ENCODE results near the gene CIBAR2.

Gene CIBAR2

GRCh38 chr16:85101956-85102630 lies 10.2 kb downstream of the CIBAR2 start:
- no peak for DNase-seq

DNA sequence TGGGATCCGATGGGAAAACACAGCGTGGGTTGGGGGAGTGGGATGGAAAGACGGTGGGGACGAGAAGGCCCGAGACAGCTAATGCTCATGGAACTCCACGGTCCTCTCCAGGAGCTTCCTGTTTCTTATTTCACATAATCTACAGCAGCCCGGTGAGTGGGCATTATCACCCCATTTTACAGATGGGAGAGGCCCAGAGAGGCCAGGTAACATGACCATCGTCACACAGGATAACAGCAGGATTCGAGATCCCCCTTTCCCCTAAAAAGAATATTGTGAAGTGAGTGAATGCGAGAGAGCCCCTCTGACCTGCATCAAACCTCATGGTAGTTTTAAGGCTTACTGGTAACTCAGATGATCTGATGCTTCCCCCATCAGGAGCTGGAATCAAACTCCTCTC lies 12.0 kb downstream of the CIBAR2 start:
- no peak for DNase-seq

DNA sequence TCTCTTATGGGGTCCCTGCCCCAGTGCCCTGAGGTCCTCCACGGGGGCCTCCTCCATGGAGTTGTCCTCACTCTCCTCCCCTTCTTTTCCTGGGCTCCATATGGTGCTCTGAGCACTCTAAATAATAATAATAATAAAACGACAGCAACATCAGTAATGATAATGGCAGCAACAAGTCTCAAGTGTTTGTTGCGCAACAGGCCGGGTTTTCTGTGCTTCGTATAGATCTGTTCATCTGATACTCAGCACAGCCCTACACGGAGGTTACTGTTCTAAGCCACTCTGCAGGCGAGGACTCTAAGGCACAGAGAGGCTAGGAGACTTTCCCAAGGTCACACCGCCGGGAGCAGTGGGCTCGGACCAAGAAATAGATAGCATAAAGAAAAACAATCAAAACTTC lies 13.7 kb downstream of the CIBAR2 start:
- no peak for DNase-seq

DNA sequence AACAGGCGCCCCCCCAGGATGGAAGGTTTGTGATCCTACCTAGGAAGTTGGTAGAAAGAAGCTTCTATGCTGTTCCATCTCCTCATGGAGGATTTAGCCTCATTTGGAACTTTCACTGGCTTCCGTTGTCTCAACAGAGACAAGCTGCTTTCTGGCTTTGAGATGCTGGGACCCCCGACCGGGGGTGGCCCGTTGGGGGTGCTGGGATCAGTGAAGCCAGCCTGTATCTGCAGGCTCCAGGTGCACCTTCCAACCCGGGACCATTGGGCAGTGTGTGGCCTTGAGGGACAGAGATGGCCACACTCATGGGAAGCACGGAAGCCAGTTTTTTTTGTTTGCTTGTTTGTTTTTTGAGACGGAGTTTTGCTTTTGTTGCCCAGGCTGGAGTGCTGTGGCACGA lies 15.4 kb downstream of the CIBAR2 start:
- DNase-seq: no peak

DNA sequence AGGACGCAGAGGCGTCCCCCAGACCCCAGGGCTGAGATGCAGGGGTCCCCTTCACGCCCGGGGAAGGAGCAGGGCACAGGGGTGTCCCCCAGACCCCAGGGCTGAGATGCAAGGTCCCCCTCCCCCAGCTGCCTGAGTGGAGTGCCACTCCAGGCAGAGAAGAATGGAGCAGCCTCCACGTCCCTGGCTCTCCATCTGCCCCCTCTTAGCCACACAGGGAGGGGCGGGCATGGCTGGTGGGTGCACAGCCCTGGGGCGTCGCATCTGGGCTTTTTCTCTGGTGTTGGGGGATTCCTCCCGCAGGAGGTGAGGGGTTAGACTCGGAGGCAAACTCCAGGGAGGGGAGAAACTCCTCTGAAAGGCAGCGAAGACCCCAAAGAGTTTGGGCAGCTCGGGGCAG lies 17.5 kb downstream of the CIBAR2 start:
- DNase-seq: no peak

DNA sequence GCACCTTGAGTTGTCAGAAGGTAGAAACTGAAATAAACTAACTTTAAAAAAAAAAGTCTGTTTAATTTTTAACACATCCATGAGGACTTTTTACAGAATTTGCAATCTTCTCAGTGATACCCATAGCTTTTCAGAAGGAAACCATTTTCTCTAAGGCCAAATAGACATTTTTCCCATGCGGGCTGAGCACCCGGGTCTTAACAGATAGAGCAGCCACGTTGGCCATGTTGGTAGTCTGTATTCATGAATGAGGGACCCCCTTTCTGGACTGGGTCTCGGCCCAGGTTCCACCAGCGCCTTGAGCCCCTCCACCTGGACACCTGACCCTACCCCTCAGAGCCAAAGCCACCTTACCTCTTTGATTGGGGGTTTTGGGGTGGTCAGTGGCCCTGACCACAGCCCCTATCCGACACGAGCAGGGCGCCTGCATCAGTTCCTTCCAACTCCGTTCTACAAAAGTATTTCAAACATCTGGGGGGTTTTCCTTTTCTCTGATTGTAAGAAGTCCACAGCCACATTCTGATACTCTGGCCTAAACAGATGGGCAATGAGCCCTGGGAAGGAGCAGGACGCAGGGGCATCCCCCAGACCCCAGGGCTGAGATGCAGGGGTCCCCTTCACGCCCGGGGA lies 18.0 kb downstream of the CIBAR2 start:
- DNase-seq: no peak

DNA sequence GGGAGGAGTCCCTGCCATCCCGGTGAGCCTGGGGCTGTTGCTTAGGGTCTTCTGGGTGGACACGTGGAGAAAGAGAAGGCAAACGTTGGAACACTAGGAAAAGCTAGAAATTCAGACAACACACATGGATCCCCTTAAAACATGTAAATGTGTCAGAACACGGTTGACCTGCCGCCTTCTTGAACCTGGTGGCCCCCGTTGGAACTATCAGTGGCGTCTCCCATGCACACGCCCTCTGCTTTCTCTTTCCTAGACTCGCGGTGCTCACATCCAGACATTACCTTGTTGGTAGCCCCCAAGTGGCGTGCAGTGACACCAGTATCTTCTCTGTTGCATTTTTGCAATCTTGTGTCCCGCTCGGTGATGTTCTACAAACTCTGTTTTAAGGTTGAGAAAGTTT lies 18.6 kb downstream of the CIBAR2 start:
- DNase-seq: no peak

- no peak for DNase-seq
Observed at GRCh38 chr16:85092851-85093250, 19.4 kb downstream of the CIBAR2 start.

DNA sequence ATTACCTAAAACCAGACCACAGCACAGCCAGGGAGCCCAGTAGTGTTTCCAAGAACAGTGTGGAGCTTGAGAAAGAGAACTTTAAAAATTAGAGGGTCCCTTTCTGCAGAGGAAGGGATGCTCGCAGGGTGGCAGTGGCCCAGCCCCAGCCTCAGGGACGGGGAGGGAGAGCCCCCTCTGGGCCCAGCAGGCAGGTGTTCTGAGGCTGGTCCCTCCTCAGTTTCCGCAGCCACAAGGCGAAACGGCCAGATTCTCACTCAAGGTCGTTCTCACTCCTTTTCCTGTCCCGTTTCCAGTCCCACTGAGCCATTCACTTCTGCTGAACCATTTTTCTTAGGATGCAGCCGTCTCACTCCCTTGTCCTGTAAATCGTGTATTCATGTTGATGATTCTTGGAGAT lies 20.0 kb downstream of the CIBAR2 start:
- DNase-seq: no peak

- no peak for DNase-seq
Observed at GRCh38 chr16:85091522-85091910, 20.8 kb downstream of the CIBAR2 start.

- no peak for DNase-seq
Observed at GRCh38 chr16:85090873-85091521, 21.3 kb downstream of the CIBAR2 start.

DNA sequence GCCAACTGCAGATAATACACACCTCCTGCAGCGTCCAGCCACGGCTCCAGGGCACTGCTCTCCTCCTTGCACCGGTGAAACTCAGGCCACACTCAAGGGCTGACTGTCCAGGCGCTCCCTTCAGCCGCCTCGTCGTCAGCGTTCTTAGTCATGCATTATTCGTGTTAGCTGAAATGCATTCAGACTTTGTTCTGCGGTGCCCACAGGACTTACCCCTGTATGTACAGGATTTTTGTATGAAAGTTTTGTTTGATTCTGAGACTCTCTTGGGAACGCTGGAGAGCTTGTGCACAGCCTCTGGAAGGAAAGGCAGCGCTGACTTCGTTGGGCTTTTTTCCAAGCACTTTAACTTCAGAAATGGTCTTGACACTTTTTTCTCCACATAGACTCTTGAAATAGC lies 22.1 kb downstream of the CIBAR2 start:
- DNase-seq: no peak

DNA sequence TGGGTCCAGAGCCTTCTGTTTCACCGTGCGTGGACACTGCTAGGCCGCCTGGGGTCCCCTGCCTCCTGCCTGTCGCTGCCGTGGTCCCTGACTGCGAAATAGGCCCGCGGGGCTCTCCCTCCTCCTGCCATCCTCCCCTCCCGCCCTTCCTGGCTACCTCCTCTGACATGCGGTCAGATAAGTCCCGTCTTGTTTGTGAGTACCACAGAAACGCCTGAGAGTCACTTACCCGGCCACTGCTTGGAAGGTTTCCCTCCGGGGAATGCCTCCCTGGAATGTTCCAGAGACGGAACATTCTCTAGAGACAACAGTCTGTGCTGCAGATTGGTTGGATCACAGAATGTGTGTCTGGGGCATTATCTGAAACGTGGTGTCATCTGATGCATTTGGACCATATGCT lies 22.7 kb downstream of the CIBAR2 start:
- no peak for DNase-seq

DNA sequence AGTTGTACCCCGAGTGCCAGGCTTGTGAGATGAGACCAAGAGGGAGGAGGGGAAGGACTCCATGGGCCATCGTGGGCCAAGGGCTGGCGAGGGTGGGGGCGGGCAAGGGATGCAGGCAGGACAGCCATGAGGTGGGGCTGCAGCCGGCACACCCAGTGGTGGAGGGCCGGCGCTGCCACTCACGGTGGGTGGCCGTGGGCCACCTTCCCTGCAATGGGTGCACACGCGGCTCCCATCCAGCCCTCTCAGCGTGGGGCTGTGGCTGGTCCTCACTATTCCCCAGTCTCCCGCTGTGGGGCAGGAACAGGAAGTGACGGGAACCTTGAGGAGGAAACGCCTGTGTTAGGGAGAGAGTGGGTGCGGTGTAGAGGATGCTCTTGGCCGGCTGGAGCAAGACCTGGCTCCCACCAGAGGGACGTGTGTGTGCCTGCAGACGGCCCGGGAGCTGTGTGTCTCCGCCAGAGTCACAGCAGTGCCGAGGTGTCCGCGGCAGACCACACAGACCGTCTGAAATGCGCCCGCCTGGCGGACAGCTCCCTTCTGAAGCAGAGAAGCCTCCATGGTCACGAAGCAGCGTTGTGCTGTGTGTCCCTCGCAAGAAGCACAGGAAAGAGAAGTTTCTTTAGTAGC lies 23.6 kb downstream of the CIBAR2 start:
- no peak for DNase-seq

DNA sequence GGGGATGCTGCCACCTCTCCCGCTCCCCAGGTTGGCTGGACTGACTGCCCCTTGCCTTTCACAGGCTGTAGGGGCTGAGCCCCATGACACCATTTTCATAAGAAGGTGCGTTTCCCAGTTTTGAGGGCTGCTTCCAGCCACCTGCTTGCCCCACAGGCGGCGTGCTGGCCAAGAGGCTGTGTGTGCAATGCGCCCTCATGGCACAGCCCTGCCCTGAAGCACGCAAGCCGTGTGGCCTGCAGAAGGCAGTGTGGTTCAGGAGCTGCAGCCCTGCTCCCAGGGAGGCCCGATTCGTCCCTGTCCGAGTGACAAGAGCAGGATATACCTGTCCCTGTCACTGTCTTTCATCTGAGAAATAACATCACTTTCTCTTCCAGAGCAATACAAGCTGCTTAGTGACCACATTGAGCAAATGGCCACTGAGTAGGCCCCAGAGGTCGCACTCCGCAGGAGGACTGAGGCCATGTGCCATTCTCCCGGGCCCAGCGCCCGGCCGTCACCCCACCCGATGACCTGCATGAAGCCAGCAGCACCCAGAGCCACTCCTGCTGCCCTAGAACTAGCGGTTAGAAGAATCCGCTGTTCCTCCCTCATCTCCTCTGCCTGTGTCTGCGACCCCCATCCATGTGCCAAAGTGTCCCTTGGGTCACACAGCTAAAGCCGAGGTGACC lies 24.2 kb downstream of the CIBAR2 start:
- no peak for DNase-seq

DNA sequence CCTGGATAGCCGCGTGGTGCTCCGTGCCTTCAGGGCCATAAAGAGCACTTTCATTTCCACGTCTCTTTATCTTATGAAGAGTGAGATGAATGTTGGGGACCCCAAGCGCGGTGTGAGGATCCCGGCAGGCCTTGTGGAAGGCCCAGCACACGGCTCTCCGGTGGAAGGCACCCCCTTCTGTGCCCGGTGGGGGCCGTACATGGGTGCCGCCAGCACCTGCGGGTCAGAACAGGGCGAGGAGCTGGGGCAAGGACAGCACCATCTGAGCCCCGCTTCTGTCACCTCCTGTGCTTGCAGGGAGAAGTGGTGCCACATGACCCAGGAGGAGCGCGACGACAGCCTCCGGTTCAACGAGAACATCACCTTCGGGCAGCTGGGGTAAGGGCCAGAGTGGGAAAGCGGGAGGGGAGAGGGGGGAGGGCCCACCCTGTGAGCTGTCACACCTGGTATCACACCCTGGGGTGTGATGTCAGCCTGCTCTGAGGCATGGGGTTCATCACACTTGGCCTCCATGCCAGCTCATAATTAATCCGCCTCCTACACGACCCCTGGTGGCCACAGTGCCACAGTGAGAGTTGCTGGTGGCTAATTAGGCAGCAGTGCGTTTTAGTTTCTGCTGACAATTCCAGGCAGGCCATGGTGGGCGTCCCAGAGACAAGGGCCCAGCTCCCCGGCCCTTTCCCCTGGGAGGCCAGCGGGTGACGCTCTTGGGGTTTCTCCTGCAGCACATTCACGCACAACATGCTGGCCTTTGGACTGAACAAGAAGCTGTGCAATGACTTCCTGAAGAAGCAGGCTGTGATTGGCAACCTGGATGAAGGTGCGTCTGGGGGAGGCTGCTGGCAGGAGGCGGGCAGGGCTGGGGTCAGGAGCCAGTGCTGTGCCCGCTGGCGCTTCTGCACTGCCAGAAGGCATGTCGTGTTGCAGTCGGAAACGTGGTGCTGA lies 25.7 kb downstream of the CIBAR2 start:
- peak; percentile 77 for DNase-seq

DNA sequence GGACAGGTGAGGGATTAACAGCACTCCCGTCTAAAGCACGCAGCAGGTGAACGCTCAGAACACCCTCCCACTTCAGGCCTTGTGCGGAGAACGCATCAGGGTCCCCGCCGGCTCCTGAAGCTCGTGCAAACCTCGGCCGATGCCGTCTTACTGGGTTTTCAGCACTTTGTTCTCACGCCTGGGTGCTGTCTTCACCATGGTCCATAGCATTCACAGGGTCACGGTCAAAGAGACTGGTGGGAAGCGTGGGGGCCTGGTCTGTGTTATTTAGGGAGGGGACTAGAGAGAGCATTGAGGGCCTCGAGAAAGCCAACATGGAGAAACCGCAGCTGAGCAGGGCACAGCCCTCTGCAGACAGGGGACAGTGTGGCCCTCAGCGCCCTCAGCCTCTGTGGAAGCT lies 26.6 kb downstream of the CIBAR2 start:
- no peak for DNase-seq

- DNase-seq: no peak
Observed at GRCh38 chr16:85084841-85085510, 27.3 kb downstream of the CIBAR2 start.

DNA sequence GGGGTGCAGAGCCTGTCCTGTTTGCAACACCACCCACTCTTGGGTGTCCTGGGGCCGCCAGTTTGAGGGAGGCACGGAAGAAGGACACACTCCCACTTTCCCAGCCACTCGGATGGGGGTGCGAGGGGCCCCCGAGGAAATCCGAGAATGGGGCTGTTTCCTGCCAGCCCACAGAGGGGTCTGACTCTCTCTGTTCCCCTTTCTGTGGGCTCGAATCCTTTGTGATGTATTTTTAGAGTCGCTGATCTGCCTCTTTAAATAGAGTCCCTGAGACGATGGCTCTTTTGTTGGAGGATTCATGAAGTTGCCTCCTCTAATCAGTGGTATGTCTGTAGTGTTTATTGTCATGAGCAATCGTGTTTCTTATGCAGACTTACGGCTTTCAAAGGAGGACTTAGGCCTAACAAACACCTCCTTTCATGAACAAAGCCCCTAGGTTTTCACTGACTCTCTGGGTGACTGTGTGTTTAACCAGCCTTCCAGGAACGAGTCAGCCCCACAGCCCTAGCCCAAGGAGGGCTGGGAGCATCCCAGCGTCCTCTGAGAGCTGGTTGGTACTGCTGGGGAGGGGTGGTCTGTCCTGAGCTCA lies 29.1 kb downstream of the CIBAR2 start:
- no peak for DNase-seq

DNA sequence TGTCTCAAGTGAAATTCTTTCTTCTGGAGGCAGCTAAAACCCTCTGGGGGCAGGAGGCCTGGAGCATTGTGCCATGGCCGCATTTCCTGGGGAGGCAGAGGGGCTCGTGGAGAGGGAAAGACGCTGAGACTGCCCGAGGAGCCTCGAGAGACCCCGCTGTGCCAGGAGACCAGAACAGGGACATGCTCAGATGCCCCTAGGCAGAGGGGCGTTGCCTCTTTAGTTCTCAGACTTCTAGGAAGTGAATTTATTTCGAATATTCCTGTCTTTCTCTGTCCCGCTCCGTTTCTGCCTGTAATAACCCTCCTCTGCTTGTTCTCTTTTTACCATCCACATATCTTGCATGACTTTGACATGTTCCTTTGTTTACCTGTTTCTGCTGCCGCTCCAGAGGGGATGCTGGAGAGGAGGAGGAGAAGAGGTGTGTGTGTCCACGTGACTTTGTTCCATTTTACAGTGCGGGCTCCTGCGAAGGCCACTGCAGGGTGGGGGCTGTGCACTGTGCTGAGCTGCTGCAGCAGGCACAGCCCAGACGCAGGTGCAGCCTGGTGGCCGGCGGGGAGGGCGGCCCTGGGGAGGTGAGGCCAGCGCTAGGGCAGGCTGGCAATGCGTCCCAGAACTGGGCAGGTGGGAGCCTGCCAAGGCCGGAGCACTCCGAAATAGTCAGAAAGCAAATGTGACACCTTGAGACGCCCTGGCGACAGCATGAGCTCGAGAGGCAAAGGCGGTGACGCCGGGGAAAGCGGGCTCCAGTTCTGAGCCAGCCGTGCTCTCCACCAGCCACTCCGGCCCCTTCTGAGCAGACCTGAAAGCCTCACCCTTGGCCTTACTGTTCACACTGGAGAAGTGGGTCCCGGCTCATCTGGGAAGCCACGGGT lies 29.9 kb downstream of the CIBAR2 start:
- no peak for DNase-seq
